A549 (cell line): ENCODE data around the gene CREG2.

Experiments used
- CTCF ChIP-seq: fragments of >200 bp; sonication (Bioruptor Twin); formaldehyde crosslinking; IDR thresholded peaks from 3 replicates; pipeline ENCODE4 v1.5.1; 2016
- EP300 ChIP-seq, 2 experiments: fragments of >200 bp; sonication (Bioruptor Twin); formaldehyde crosslinking; IDR thresholded peaks; 2 replicates in 1 of 2; 3 replicates in 1 of 2; pipeline ENCODE4 v1.6.1; 2016 to 2017
- MAFK ChIP-seq: fragments of 450-650 bp; IDR thresholded peaks from 2 replicates; pipeline ENCODE4 v1.6.1; 2014; ENCODE audit not compliant: partially characterized antibody
- MAX ChIP-seq: IDR thresholded peaks from 2 replicates; pipeline ENCODE4 v1.6.1; 2012
- NR3C1 ChIP-seq: fragments of >200 bp; sonication (Bioruptor Twin); formaldehyde crosslinking; IDR thresholded peaks from 3 replicates; pipeline ENCODE4 v1.6.1; 2017
- POLR2A ChIP-seq: IDR thresholded peaks from 2 replicates; pipeline ENCODE4 v1.6.1; 2012; ENCODE audit warnings: mild to moderate bottlenecking, low read length
- ZFP36 ChIP-seq: fragments of 450-650 bp; IDR thresholded peaks from 2 replicates; pipeline ENCODE4 v1.6.1; 2014; ENCODE audit warnings: borderline replicate concordance; ENCODE audit not compliant: partially characterized antibody

DNA sequence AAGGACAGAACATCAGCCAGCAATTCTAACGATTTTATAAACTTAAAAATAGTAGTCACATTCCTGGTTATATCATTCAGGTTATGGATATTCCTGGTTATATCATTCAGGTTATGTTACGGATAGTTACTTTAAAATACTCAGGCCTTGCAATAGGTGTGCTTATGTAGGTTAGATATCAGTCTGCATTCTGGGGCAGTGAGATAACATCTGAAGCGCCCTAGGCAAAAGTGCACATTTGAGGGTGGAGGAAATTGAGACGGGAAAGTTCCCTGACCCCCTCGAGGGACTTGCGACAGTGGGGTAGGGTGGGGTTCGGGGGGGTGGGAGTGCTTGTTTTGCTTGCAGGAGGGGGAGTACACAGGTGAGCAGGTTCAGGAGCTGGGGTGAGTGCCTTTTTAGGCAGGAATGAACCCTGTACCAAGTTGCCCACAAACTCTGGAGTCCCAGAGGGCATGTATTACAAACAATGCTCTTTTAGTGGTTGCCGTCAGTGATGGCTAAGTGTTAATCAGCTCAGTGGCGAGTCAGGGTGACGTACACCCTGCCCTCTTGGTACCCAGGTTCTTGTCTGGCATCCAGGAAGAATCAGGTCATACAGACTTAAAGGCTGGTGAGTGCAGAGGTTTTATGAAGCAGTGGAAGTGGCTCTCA is 31.8 kb downstream of the CREG2 start:
- no peak for TF ChIP-seq CTCF
- TF ChIP-seq ZFP36 = no peak
- no peak for TF ChIP-seq POLR2A
- no peak for TF ChIP-seq MAX
- TF ChIP-seq EP300 (IDR thresholded peaks at IDR 0.05) = no peak
- no peak for TF ChIP-seq NR3C1
- TF ChIP-seq MAFK = no peak
